Calu3 (cell line): ENCODE measurements around the gene PUS3. TPM values are rescaled to one million over a fixed set of nuclear protein-coding genes. Genes with fewer than 3 reads are reported as not detected.

Experiments used
- BruUV-seq: library from RNA; stranded (reverse); fragments of 400-500 nt; replicated peaks from 2 replicates; lab custom pipeline; 2021; lab: Mats Ljungman, UMichigan
- CTCF ChIA-PET: fragments of 300-600 bp; sonication (Branson Sonifier 250); formaldehyde crosslinking; loops from one replicate; lab custom pipeline; 2022; ENCODE audit warnings: antibody characterized with exemption; lab: Charles Lee
- DNase-seq: peaks from one replicate; pipeline ENCODE4 v3.0.0; 2022
- H3K27ac Mint-ChIP-seq: one replicate; pipeline ENCODE4 v1.8.0; 2022; ENCODE audit warnings: mixed read lengths; ENCODE audit not compliant: unreplicated experiment
- H3K27me3 Mint-ChIP-seq: one replicate; pipeline ENCODE4 v1.8.0; 2022; ENCODE audit warnings: mixed read lengths; ENCODE audit not compliant: unreplicated experiment
- H3K36me3 Mint-ChIP-seq: one replicate; pipeline ENCODE4 v1.8.0; 2022; ENCODE audit warnings: mild to moderate bottlenecking, moderate library complexity, mixed read lengths; ENCODE audit not compliant: insufficient read depth, unreplicated experiment
- H3K4me1 Mint-ChIP-seq: one replicate; pipeline ENCODE4 v1.8.0; 2022; ENCODE audit warnings: mild to moderate bottlenecking, low read depth, mixed read lengths; ENCODE audit not compliant: unreplicated experiment
- H3K4me3 Mint-ChIP-seq: one replicate; pipeline ENCODE4 v1.8.0; 2022; ENCODE audit warnings: mild to moderate bottlenecking, low read depth, moderate library complexity, mixed read lengths; ENCODE audit not compliant: unreplicated experiment
- H3K9me3 Mint-ChIP-seq: one replicate; pipeline ENCODE4 v1.8.0; 2022; ENCODE audit warnings: low read depth, mixed read lengths; ENCODE audit not compliant: unreplicated experiment
- CTCF ChIP-seq: fragments of 200-600 bp; IDR thresholded peaks from one replicate; pipeline ENCODE4 v1.8.0; 2022; ENCODE audit warnings: antibody characterized with exemption; ENCODE audit not compliant: unreplicated experiment
- intact Hi-C: fragments of 100-400 bp; cut with micrococcal nuclease; formaldehyde crosslinking; loops from one replicate; pipeline ENCODE4 v1.10.0; 2022; ENCODE audit not compliant: unreplicated experiment
- total RNA-seq: library from RNA; stranded (reverse); gene quantifications from 2 replicates; pipeline ENCODE4 v1.2.3, GENCODE V29; 2022

PUS3 gene
- total RNA-seq, 1 experiment from 2014 or later: 10.4 TPM

DNA sequence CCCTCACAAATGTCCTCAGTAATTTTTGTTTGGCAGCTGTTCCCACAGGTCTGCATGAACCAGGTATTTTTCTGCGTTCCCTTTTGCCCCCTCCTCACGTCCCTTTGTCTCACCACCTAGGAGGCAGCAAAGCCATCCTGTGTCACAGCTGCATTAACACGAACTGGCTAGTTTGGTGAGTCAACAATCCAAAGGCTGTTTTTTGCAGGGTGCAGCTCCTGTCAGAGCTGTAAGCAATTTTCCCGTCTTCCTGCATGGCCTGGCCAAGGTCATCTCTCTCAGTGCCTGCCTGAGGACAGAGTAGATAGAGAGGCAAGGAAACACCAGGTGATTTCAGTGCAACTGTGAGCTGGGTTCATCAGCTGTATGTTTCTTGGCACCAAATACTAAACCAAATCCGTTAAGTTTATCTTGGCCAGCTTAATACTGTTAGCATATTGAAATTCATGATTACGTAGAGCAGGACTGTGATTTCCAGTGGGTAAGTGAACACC lies 22.3 kb upstream of the PUS3 start:
- Mint-ChIP-seq H3K36me3 (no peaks in the 10 kb centered on the region), H3K9me3 (no peaks in the 10 kb centered on the region), H3K27ac (no peak overlapping the region), H3K4me3 (no peak overlapping the region), H3K27me3 (peaks cover 27% of the 10 kb centered on the region), H3K4me1 (no peaks in the 10 kb centered on the region)
- CTCF ChIA-PET: no interaction called here
- BruUV-seq: no TSS peak
- DNase-seq: no peak
- intact Hi-C loops: no loop called here
- no peak for TF ChIP-seq CTCF

- Mint-ChIP-seq H3K9me3 (no peaks in the 10 kb centered on the region), H3K36me3 (no peaks in the 10 kb centered on the region), H3K4me1 (no peaks in the 10 kb centered on the region), H3K4me3 (no peak overlapping the region), H3K27ac (no peak overlapping the region), H3K27me3 (peaks cover 33% of the 10 kb centered on the region)
- CTCF ChIA-PET: no interaction called here
- TF ChIP-seq CTCF: no peak
- no peak for DNase-seq
- intact Hi-C loops: no loop called here
- BruUV-seq: no TSS peak
Measured at GRCh38 chr11:125924384-125925007, 21.5 kb upstream of the PUS3 start.

DNA sequence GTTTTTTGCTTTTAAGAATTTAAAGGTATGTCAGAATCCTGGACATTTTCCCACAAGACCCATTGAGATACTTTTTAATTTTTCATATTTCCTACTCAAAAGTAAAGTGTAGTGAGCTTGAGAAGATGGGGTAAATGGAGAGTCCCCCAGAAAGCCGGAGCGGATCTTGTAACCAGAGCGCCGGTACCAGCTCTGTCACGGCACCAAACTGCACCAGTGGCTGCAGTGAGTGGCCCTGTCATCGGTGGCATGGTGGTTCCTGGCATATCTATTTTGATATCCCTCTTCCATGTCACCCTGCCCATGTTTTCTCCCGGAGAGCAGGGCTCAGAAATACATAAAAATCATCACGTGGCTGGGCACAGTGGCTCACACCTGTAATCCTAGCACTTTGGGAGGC lies 20.6 kb upstream of the PUS3 start:
- no peaks in the 10 kb centered on the region for H3K4me1 Mint-ChIP-seq
- CTCF ChIA-PET: interaction anchor here (1.1 kb wide), 1 partner anchor 270 kb away, joined by 7 read pairs; no protein-coding TSS in a partner anchor
- intact Hi-C loops: loop anchor here (1.0 kb wide), 1 partner anchor 271 kb away; no protein-coding TSS in a partner anchor
- BruUV-seq: no TSS peak
- H3K4me3 Mint-ChIP-seq: no peak overlapping the region
- peaks cover 42% of the 10 kb centered on the region for H3K27me3 Mint-ChIP-seq
- DNase-seq: no peak
- H3K9me3 Mint-ChIP-seq: no peaks in the 10 kb centered on the region
- H3K36me3 Mint-ChIP-seq: no peaks in the 10 kb centered on the region
- H3K27ac Mint-ChIP-seq: no peak overlapping the region
- no peak for TF ChIP-seq CTCF

DNA sequence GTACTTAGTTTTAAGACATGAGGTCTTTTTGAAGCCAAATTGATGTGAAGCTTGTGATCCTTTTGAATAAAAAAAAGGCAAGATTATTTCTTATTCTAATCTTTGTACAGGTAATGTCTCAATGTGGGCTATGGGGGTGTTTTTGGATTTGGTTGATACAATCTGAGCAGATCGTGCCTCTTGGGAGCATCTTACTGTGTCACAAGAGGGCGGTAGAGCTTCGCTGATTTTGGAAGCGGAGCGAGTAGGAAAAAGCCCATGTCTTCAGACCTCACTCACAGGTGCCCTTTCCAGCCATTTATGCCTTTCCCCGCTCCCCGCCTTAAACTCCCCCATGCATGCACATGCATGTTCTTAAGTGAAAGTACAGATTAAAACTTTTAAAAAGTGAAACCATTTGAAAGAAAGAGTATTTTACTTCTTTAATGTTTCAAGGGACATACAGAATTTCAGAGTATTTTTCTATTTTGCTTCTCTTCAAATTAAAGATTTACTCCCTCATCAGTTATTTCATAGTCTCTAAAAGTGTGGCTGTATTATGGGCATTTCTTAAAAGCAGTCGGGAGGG lies 20.1 kb upstream of the PUS3 start:
- peak; percentile 52 for DNase-seq
- peaks cover 47% of the 10 kb centered on the region for H3K27me3 Mint-ChIP-seq
- CTCF ChIA-PET: interaction anchor here (1.1 kb wide), 1 partner anchor 271 kb away, joined by 7 read pairs; no protein-coding TSS in a partner anchor
- H3K27ac Mint-ChIP-seq: no peak overlapping the region
- peak; percentile 51 for TF ChIP-seq CTCF
- BruUV-seq: no TSS peak
- H3K4me1 Mint-ChIP-seq: no peaks in the 10 kb centered on the region
- intact Hi-C loops: loop anchor here (1.0 kb wide), 1 partner anchor 271 kb away; no protein-coding TSS in a partner anchor
- no peaks in the 10 kb centered on the region for H3K9me3 Mint-ChIP-seq
- H3K36me3 Mint-ChIP-seq: no peaks in the 10 kb centered on the region
- no peak overlapping the region for H3K4me3 Mint-ChIP-seq
